Endothelial cell of umbilical vein (primary cell): Measurements from ENCODE around the gene SGCD. TPM values are rescaled to one million over a fixed set of nuclear protein-coding genes. Genes with fewer than 3 reads are reported as not detected.

Experiments used
- BruUV-seq: library from RNA; stranded (reverse); fragments of 400-500 nt; replicated peaks from 2 replicates; lab custom pipeline; 2021; lab: Mats Ljungman, UMichigan
- CTCF ChIA-PET: fragments of 300-600, 350-600 bp; sonication (Branson Sonifier 250); formaldehyde crosslinking; loops from one replicate; lab custom pipeline; 2021; ENCODE audit warnings: antibody characterized with exemption, inconsistent platforms; lab: Charles Lee
- POLR2A ChIA-PET: fragments of 300-600, 350-600 bp; sonication (Branson Sonifier 250); formaldehyde crosslinking; loops from one replicate; lab custom pipeline; 2021; ENCODE audit warnings: antibody characterized with exemption, inconsistent platforms; lab: Charles Lee
- DNase-seq: peaks from one replicate; pipeline ENCODE4 v3.0.0-alpha.2; 2011; ENCODE audit warnings: low read depth, low spot score
- FAIRE-seq: peaks from 2 replicates; lab custom pipeline; 2011; peaks lifted over from hg19 to GRCh38; lab: Jason Lieb, UNC
- H2AFZ ChIP-seq: 2 replicates; pipeline ENCODE4 v1.6.0; 2012; ENCODE audit warnings: low read depth, low read length, control low read depth, inconsistent platforms
- H3K27ac ChIP-seq: 2 replicates; pipeline ENCODE4 v1.5.1; 2011; ENCODE audit warnings: low read depth, mild to moderate bottlenecking, control low read depth, low read length, moderate library complexity; ENCODE audit not compliant: insufficient read depth
- H3K27me3 ChIP-seq, 2 experiments: 2 replicates each; pipeline versions ENCODE4 v1.6.0 to v1.6.1; 2011; ENCODE audit warnings: low read length in 2 of 2, mixed read lengths in 1 of 2; ENCODE audit not compliant: control insufficient read depth in 2 of 2, insufficient read depth in 2 of 2
- H3K36me3 ChIP-seq, 2 experiments: 2 replicates in 1 of 2; 3 replicates in 1 of 2; pipeline ENCODE4 v1.5.1; 2011; ENCODE audit warnings: low read length in 2 of 2, mild to moderate bottlenecking in 1 of 2, moderate library complexity in 1 of 2; ENCODE audit not compliant: control insufficient read depth in 2 of 2, insufficient read depth in 2 of 2; ENCODE audit errors: extremely low read depth in 1 of 2
- H3K4me1 ChIP-seq: 3 replicates; pipeline ENCODE4 v1.5.1; 2011; ENCODE audit warnings: mild to moderate bottlenecking, low read length; ENCODE audit not compliant: control insufficient read depth, insufficient read depth; ENCODE audit errors: extremely low read depth
- H3K4me2 ChIP-seq: 2 replicates; pipeline ENCODE4 v1.6.1; 2011; ENCODE audit warnings: low read length, control low read depth, mixed read lengths; ENCODE audit not compliant: insufficient read depth
- H3K4me3 ChIP-seq, 3 experiments: fragments of 200-600 bp in 1 of 3; sonication (generic), shearing (Covaris generic) in 1 of 3; replicated peaks in 1 of 3; 2 replicates each; pipeline ENCODE4 v1.5.1; 2011 to 2016; ENCODE audit warnings: control low read depth in 3 of 3, low read length in 3 of 3, mild to moderate bottlenecking in 2 of 3, inconsistent platforms in 1 of 3, low read depth in 1 of 3, moderate library complexity in 1 of 3; ENCODE audit not compliant: insufficient read depth in 1 of 3
- H3K79me2 ChIP-seq: 2 replicates; pipeline ENCODE4 v1.6.0; 2012; ENCODE audit warnings: low read length, inconsistent platforms; ENCODE audit not compliant: control insufficient read depth, insufficient read depth
- H3K9ac ChIP-seq: replicated peaks from 2 replicates; pipeline ENCODE3; 2011; ENCODE audit warnings: low read length, control low read depth; ENCODE audit not compliant: insufficient read depth; ENCODE audit errors: extremely low read depth
- H3K9me1 ChIP-seq: replicated peaks from 3 replicates; pipeline ENCODE4 v1.6.0; 2011; ENCODE audit warnings: mild to moderate bottlenecking, low read length; ENCODE audit not compliant: control insufficient read depth, insufficient read depth; ENCODE audit errors: extremely low read depth
- H3K9me3 ChIP-seq: replicated peaks from 2 replicates; pipeline ENCODE4 v1.5.1; 2012; ENCODE audit warnings: low read length, inconsistent platforms; ENCODE audit not compliant: control insufficient read depth, insufficient read depth
- H4K20me1 ChIP-seq: replicated peaks from 2 replicates; pipeline ENCODE3; 2011; ENCODE audit warnings: mild to moderate bottlenecking, low read length; ENCODE audit not compliant: control insufficient read depth, insufficient read depth; ENCODE audit errors: extremely low read depth
- EZH2 ChIP-seq: IDR thresholded peaks from 2 replicates; pipeline ENCODE4 v1.6.1; 2012; ENCODE audit warnings: borderline replicate concordance, low read depth, mild to moderate bottlenecking, moderate library complexity, low read length, inconsistent platforms; ENCODE audit not compliant: severe bottlenecking
- FOS ChIP-seq: IDR thresholded peaks from 2 replicates; pipeline ENCODE4 v1.6.1; 2011; ENCODE audit warnings: mild to moderate bottlenecking, low read length, moderate library complexity, borderline replicate concordance; ENCODE audit not compliant: insufficient read depth
- GATA2 ChIP-seq: IDR thresholded peaks from 2 replicates; pipeline ENCODE4 v1.7.0; 2011; ENCODE audit warnings: low read depth, mild to moderate bottlenecking, moderate library complexity, mixed read lengths, low read length; ENCODE audit not compliant: insufficient read length, insufficient read depth
- JUN ChIP-seq: IDR thresholded peaks from 2 replicates; pipeline ENCODE4 v1.6.1; 2011; ENCODE audit warnings: borderline replicate concordance, low read depth; ENCODE audit not compliant: insufficient read length, insufficient read depth
- MYC ChIP-seq: IDR thresholded peaks from one replicate; pipeline ENCODE4 v1.6.1; 2011; ENCODE audit warnings: mild to moderate bottlenecking, low read depth, low read length
- POLR2A ChIP-seq: IDR thresholded peaks from 2 replicates; pipeline ENCODE4 v1.6.1; 2012; ENCODE audit warnings: low read depth, mild to moderate bottlenecking, control low read depth, low read length
- POLR2AphosphoS5 ChIP-seq: IDR thresholded peaks from 2 replicates; pipeline ENCODE4 v1.6.1; 2012; ENCODE audit warnings: low read depth, mild to moderate bottlenecking, control low read depth, low read length, moderate library complexity; ENCODE audit not compliant: insufficient read depth
- dilution Hi-C: fragments of 300-500 bp; cut with MboI; formaldehyde crosslinking; loops from one replicate; pipeline ENCODE4 v1.15.0; 2019; ENCODE audit warnings: low sequenced_read_pairs; ENCODE audit not compliant: extremely low pct_ligation_motif_present
- intact Hi-C: fragments of 100-400 bp; cut with micrococcal nuclease; formaldehyde crosslinking; loops from one replicate; pipeline ENCODE4 v1.10.0; 2022
- polyA plus RNA-seq, 4 experiments: library from polyadenylated mRNA; depleted of rRNA in 3 of 4; stranded (reverse) in 3 of 4; unstranded in 1 of 4; fragments of >200 nt; gene quantifications; 2 replicates each; pipeline versions ENCODE4 v1.2.1 to v1.2.3, GENCODE V29; 2011 to 2012; ENCODE audit warnings: missing spikeins in 1 of 4
- total RNA-seq: library from RNA; stranded (reverse); gene quantifications from 2 replicates; pipeline ENCODE4 v1.2.3, GENCODE V29; 2021
- TF ChIP-seq, protein P1 (sequence below): IDR thresholded peaks from 2 replicates; pipeline ENCODE4 v1.6.1; 2011; ENCODE audit not compliant: insufficient read depth, insufficient read length

SGCD gene
- total and polyA plus RNA-seq, 2 donors (not counting 3 experiments of a cell fraction or from before 2014, with no cell fraction given) = not detected

DNA sequence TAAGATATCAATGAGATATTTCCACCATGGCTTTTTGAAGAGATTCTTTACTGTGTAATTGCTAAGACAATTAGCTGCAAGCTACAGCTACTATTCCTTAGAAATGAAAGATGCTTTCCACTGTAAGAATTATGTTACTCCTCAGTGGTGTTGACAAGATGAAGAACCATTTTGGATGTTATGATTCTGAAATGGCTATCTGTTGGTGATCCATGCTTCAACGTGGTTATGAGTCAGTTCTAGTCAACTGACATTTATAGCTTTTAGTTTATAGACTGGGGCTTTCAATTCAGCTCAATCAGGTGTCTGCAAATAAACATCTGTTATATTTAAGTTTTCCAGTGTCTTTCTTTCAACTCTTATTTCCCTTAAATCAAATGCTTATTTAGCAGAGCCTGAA lies 93.7 kb downstream of the SGCD start:
- no peak overlapping the region for H3K27ac ChIP-seq
- H3K79me2 ChIP-seq = no peaks in the 10 kb centered on the region
- H3K9me1 ChIP-seq = peaks cover 2% of the 10 kb centered on the region
- H3K4me1 ChIP-seq = no peaks in the 10 kb centered on the region
- no peaks in the 10 kb centered on the region for H3K36me3 ChIP-seq
- DNase-seq (no peak), FAIRE-seq (no peak)
- no peak overlapping the region for H2AFZ ChIP-seq
- H3K9ac ChIP-seq = no peak overlapping the region
- ChIA-PET CTCF (interaction anchor here (1.0 kb wide), 1 partner anchor 9 kb away, joined by 3 read pairs; no protein-coding TSS in a partner anchor), POLR2A (no interaction called here)
- no peaks in the 10 kb centered on the region for H3K9me3 ChIP-seq
- intact Hi-C loops (no loop called here), dilution Hi-C loops (no loop called here)
- no peak overlapping the region for H3K4me3 ChIP-seq
- H3K4me2 ChIP-seq = no peak overlapping the region
- no peaks in the 10 kb centered on the region for H4K20me1 ChIP-seq
- TF ChIP-seq, protein P1, sequence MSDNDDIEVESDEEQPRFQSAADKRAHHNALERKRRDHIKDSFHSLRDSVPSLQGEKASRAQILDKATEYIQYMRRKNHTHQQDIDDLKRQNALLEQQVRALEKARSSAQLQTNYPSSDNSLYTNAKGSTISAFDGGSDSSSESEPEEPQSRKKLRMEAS = no peak
- TF ChIP-seq POLR2A = no peak
- TF ChIP-seq MYC = no peak
- BruUV-seq = no TSS peak
- no peaks in the 10 kb centered on the region for H3K27me3 ChIP-seq

DNA sequence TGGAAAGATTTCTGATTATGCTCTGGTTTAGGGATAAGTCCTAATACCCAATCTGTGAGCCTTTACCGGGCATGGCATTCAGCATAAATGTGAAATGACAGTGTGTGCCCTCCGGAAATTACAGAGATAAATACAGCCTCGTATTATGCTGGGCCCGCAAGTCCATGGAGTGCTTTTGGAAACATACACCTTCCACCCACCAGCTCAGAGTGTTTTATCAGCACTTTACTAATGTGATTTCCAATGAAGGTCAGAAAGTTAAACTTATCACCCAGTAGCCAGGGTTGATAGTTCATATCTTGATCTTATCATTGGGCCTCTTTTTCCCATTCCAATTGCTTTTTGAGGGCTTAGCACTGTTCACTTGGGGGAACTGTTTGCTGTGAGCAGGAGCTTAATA lies 94.8 kb downstream of the SGCD start:
- H3K4me3 ChIP-seq = no peak overlapping the region
- H3K9ac ChIP-seq = no peak overlapping the region
- no peak overlapping the region for H2AFZ ChIP-seq
- no TSS peak for BruUV-seq
- no peaks in the 10 kb centered on the region for H3K27me3 ChIP-seq
- CTCF ChIA-PET = no interaction called here
- intact Hi-C loops = no loop called here
- H3K27ac ChIP-seq = no peak overlapping the region
- no peaks in the 10 kb centered on the region for H3K9me3 ChIP-seq
- H3K4me2 ChIP-seq = no peak overlapping the region
- H3K79me2 ChIP-seq = no peaks in the 10 kb centered on the region
- dilution Hi-C loops = no loop called here
- DNase-seq (no peak), FAIRE-seq (no peak)
- no peaks in the 10 kb centered on the region for H3K36me3 ChIP-seq
- peaks cover 2% of the 10 kb centered on the region for H3K9me1 ChIP-seq
- POLR2A ChIA-PET = no interaction called here
- H3K4me1 ChIP-seq = no peaks in the 10 kb centered on the region
- no peaks in the 10 kb centered on the region for H4K20me1 ChIP-seq
- TF ChIP-seq POLR2AphosphoS5 (no peak), FOS (no peak), JUN (no peak), GATA2 (no peak), EZH2 (no peak), MYC (no peak), POLR2A (no peak)
